Activated CD8-positive, alpha-beta T cell treated with anti-CD3 and anti-CD28 coated beads for 36 hours (primary cell): ENCODE data around the gene ZMAT5. TPM values are rescaled to one million over a fixed set of nuclear protein-coding genes. Genes with fewer than 3 reads are reported as not detected.

Experiments used
- ATAC-seq: fragments of 200-7000 bp; cut with Tn5 transposase; one replicate; pipeline ENCODE4 v1.10.0; 2021; ENCODE audit warnings: mild to moderate bottlenecking, moderate library complexity
- CTCF ChIA-PET: fragments of 350-600 bp; sonication (Branson Sonifier 250); formaldehyde crosslinking; loops from one replicate; lab custom pipeline; 2021; ENCODE audit warnings: antibody characterized with exemption; lab: Charles Lee
- POLR2A ChIA-PET: fragments of 350-600 bp; sonication (Branson Sonifier 250); formaldehyde crosslinking; loops from one replicate; lab custom pipeline; 2021; ENCODE audit warnings: antibody characterized with exemption; lab: Charles Lee
- DNase-seq: peaks from one replicate; pipeline ENCODE4 v3.0.0-alpha.2; 2020
- H3K27ac Mint-ChIP-seq: one replicate; pipeline ENCODE4 v1.8.0; 2021; ENCODE audit warnings: mild to moderate bottlenecking, mixed read lengths
- H3K27me3 Mint-ChIP-seq: one replicate; pipeline ENCODE4 v1.8.0; 2021; ENCODE audit warnings: mixed read lengths
- H3K36me3 Mint-ChIP-seq: one replicate; pipeline ENCODE4 v1.8.0; 2021; ENCODE audit warnings: low read depth, mixed read lengths
- H3K4me1 Mint-ChIP-seq: one replicate; pipeline ENCODE4 v1.8.0; 2021; ENCODE audit warnings: low read depth, mixed read lengths
- H3K4me3 Mint-ChIP-seq: one replicate; pipeline ENCODE4 v1.8.0; 2021; ENCODE audit warnings: mild to moderate bottlenecking, moderate library complexity, mixed read lengths
- H3K9me3 Mint-ChIP-seq: one replicate; pipeline ENCODE4 v1.8.0; 2021; ENCODE audit warnings: mixed read lengths
- intact Hi-C: fragments of 100-400 bp; cut with micrococcal nuclease; formaldehyde crosslinking; loops from one replicate; pipeline ENCODE4 v1.10.0; 2022
- total RNA-seq, 2 experiments: library from RNA; stranded (reverse); gene quantifications; one replicate each; pipeline ENCODE4 v1.2.3, GENCODE V29; 2021
- TF ChIP-seq, protein P1 (sequence below): fragments of 200-600 bp; IDR thresholded peaks from one replicate; pipeline ENCODE4 v1.8.0; 2022; ENCODE audit warnings: antibody characterized with exemption, mild to moderate bottlenecking

Gene ZMAT5
- total RNA-seq, 2 experiments from 2014 or later: 18.5 to 18.7 TPM

DNA sequence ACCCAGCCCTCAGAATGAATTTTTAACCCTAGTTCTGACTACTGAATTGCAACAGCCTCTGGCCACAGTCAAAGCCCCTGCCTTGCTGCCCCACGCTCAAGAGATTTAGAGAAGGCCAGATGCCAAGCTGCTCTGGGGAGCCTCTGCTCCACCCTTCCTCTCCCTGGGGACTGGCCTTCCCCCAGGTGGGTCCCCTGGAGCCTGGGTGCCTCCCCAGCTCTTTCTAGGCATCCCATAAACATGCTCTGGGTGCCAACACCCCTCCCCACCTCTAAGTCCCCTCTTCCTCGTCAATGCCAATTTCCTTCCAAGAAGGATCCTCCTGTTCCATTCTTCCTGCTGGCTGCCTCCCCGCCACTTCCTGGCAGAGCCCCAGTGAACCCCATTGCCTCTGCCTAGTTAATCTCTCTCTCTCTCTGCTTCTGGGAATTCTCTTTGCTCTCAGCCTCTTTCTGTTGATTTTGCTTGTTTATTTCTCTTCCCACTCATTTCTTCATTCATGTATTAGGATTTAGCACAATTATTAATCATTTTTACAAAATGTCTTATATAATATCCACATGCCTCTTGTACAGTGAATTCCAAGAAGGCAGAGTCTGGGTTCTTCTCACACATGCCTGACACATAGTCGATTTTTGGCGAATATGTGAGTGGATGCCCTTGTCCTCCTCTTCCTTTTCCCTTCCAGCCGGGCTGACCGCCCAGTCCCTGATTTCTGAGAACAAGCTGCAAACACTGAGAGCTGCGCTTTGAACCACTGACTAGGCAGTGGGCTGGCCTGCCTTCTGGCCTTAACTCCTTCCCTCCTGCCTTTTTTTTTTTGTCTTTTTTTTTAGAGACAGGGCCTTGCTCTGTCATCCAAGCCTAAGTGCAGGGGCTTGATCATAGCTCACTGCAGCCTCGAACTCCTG lies 17.9 kb upstream of the ZMAT5 start:
- Mint-ChIP-seq H3K27me3 (no peaks in the 10 kb centered on the region), H3K4me1 (no peaks in the 10 kb centered on the region), H3K4me3 (no peak overlapping the region), H3K27ac (no peak overlapping the region), H3K36me3 (peaks cover 8% of the 10 kb centered on the region), H3K9me3 (no peaks in the 10 kb centered on the region)
- intact Hi-C loops: no loop called here
- ChIA-PET POLR2A (no interaction called here), CTCF (no interaction called here)
- ATAC-seq (no peak), DNase-seq (no peak)
- TF ChIP-seq, protein P1, sequence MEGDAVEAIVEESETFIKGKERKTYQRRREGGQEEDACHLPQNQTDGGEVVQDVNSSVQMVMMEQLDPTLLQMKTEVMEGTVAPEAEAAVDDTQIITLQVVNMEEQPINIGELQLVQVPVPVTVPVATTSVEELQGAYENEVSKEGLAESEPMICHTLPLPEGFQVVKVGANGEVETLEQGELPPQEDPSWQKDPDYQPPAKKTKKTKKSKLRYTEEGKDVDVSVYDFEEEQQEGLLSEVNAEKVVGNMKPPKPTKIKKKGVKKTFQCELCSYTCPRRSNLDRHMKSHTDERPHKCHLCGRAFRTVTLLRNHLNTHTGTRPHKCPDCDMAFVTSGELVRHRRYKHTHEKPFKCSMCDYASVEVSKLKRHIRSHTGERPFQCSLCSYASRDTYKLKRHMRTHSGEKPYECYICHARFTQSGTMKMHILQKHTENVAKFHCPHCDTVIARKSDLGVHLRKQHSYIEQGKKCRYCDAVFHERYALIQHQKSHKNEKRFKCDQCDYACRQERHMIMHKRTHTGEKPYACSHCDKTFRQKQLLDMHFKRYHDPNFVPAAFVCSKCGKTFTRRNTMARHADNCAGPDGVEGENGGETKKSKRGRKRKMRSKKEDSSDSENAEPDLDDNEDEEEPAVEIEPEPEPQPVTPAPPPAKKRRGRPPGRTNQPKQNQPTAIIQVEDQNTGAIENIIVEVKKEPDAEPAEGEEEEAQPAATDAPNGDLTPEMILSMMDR: no peak

DNA sequence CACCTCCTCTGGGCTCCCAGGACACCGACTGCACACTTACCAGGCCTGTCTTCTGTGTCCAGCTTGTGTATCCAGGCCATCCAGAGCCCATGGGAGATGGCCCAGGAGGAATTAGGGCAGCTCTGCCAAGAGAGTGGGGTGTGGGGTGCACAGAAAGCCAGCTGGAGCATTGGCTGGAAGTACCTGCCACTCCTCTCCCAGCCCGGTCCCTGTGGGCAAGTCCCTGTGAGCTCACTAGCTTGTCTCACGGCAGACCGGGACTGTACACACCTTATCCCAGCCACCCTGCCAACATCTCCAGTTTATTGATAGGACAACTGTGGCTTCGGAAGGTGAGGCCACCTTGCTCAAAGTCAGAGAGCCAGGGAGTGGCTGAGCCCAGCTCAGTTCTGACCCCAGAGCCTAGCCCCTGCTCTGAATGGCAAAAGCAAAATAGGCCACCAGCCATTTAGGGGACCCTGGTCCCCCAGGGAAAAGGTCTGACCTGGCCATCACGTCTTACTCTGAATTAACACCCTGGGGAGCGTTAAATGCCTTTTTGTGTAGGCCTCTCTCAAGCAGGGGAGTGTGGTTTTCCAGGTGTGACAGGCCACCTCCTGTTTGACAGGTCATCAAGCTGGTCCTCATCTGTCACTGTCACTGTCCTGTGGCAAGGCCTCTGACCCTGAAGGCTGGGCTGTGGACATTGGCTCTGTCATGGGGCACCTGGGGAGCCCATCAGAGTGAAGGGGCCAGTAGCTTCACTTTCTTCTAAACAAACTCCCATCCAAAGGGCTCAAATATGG lies 15.4 kb upstream of the ZMAT5 start:
- TF ChIP-seq, protein P1: no peak
- no peak for ATAC-seq
- intact Hi-C loops: no loop called here
- Mint-ChIP-seq H3K27me3 (no peaks in the 10 kb centered on the region), H3K4me1 (no peaks in the 10 kb centered on the region), H3K4me3 (no peak overlapping the region), H3K9me3 (no peaks in the 10 kb centered on the region), H3K27ac (no peak overlapping the region), H3K36me3 (no peaks in the 10 kb centered on the region)
- ChIA-PET CTCF (no interaction called here), POLR2A (interaction anchor here (0.5 to 1.1 kb wide), 3 partner anchors 20 to 98 kb away, joined by 3 read pairs; no protein-coding TSS in a partner anchor)
- no peak for DNase-seq

DNA sequence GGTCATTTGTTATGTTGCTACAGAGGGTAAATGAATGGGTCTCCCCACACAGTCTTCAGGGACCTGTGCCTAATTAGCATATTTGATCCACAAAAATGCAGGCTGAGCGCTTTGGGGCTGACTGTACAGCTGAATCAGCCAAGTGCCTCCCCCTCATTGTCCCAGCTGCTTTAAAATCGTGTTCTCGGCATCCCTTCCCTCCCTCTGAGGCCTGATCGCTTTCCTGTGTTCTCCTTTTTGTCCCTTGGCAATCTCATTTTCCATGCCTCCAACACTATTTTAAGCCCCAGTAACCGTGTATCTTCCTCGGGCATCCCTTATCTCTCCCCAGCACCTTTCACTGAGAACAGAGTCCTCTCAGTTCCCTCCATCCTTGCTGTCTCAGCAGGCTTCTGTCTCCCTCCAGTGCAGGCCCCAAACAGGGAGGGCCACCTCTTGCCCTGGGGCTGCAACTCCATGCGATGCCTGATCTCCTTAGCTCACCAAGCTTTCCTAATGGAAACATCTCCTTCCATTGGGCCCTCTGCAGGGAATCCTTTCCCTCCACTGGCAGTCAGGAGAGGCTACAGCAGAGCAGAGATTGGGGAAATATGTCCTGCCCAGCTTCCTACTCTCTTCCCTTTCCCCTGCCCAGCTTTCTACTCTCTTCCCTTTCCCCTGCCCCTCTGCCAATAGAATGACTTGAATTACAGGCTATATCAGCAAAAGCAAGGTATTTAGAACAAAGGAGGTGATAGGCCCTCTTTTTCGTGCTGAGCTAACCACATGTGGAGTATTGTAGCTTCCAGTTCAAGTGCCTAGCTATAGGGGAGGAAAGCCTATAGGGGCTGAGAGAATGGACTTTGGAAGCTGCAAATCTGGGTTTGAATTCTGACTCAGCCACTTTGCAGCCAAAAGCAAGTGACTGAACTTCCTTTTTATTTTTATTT lies 14.2 kb upstream of the ZMAT5 start:
- no peak for DNase-seq
- H3K4me3 Mint-ChIP-seq: no peak overlapping the region
- no peaks in the 10 kb centered on the region for H3K27me3 Mint-ChIP-seq
- H3K9me3 Mint-ChIP-seq: no peaks in the 10 kb centered on the region
- no peaks in the 10 kb centered on the region for H3K36me3 Mint-ChIP-seq
- intact Hi-C loops: no loop called here
- TF ChIP-seq, protein P1: no peak
- no peaks in the 10 kb centered on the region for H3K4me1 Mint-ChIP-seq
- CTCF ChIA-PET: interaction anchor here (1.1 kb wide), 1 partner anchor 9 kb away, joined by 3 read pairs; no protein-coding TSS in a partner anchor
- no peak overlapping the region for H3K27ac Mint-ChIP-seq
- ATAC-seq: no peak
- POLR2A ChIA-PET: interaction anchor here (1.1 kb wide), 1 partner anchor 28 kb away, joined by 3 read pairs; no protein-coding TSS in a partner anchor

DNA sequence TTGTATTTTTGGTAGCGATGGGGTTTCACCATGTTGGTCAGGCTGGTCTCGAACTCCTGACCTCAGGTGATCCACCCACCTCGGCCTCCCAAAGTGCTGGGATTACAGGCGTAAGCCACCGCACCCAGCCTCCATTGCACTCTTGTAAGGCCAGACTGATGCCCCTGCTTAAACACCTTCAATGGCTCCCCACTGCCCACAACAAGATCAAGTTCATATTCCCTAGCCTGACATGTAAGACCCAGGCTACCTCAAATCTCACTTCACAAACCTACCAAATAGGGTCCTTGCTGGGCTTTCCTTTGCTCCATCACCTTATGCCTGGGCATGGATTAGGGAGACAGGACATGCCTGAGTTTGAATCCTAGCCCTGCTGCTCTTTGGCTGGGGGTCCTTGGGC lies 13.4 kb upstream of the ZMAT5 start:
- no peak for ATAC-seq

More for the DNA sequence above, 13.4 kb upstream of the ZMAT5 start:
- Mint-ChIP-seq H3K27ac (no peak overlapping the region), H3K36me3 (no peaks in the 10 kb centered on the region), H3K4me3 (no peak overlapping the region), H3K9me3 (no peaks in the 10 kb centered on the region), H3K4me1 (no peaks in the 10 kb centered on the region), H3K27me3 (no peaks in the 10 kb centered on the region)
- CTCF ChIA-PET: no interaction called here
- no peak for DNase-seq
- TF ChIP-seq, protein P1: no peak
- intact Hi-C loops: no loop called here
- POLR2A ChIA-PET: no interaction called here
